ENCODE results near the gene PLCL2.

Gene PLCL2

DNA sequence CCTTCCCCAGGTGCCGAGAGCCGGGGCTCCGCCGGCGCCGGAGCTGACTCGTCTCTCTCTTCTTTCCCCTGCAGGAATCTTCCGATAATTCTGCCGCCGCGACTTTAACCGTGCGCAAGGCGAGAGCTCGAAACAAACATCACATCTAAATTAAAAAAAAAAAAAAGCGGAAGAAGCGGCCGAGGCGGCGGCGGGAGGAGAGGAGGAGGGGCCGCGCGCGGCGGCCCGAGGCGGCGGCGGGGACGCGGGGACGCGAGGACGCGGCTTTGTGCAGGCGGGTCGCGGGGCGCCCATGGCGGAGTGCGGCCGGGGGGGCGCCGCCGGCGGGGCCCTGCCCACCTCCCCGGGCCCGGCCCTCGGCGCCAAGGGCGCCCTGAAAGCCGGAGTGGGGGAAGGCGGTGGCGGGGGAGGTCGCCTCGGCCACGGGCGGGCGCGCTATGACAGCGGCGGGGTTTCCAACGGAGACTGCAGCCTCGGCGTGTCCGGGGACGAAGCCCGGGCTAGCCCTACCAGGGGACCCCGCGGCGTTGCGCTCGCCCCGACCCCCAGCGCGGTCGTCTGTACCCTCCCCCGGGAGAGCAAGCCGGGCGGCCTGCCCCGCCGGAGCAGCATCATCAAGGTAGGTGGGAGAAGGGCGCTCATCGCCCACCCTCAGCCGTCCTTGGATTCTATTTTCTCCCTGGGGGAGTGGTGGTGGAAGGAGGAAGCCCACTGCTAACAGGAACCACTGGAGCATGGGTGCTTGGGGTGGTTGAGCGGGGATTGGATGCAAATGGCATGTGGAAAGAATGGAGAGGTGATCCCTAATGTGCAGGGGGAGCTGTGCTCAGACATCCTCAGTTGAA is at the start of gene PLCL2:
TSS of gene PLCL2 (plus strand) at position 208 of the 845 bp plus-strand sequence. CDS start at position 293, 85 bp downstream.
- DNase-seq (ENCODE audit: low read depth, low spot score) = no peak
- POLR2A ChIA-PET = no interaction called here
- peak within 1 kb of the TSS; percentile 79 for H3K4me3 ChIP-seq (ENCODE audit: low read depth, low read length)
- no peak for TF ChIP-seq CTCF (IDR thresholded peaks at IDR 0.05; ENCODE audit: insufficient read depth, low read length, missing control alignments)
- CTCF ChIA-PET = interaction anchor here (0.9 to 2.3 kb wide), 10 partner anchors 9 to 284 kb away, joined by 3 to 28 read pairs (median 4); no protein-coding TSS in a partner anchor

GRCh38 chr3:16836505-16837237 is 48.1 kb upstream of the PLCL2 start:
- TF ChIP-seq CTCF (IDR thresholded peaks at IDR 0.05; ENCODE audit: insufficient read depth, low read length, missing control alignments) = no peak
- no peak for DNase-seq (ENCODE audit: low read depth, low spot score)
- ChIA-PET POLR2A (no interaction called here), CTCF (interaction anchor here (1.8 kb wide), 1 partner anchor 8 kb away, joined by 5 read pairs; no protein-coding TSS in a partner anchor)
- no peak overlapping the region for H3K4me3 ChIP-seq (ENCODE audit: low read depth, low read length)

- ChIA-PET CTCF (interaction anchor here (1.8 kb wide), 1 partner anchor 9 kb away, joined by 5 read pairs; no protein-coding TSS in a partner anchor), POLR2A (no interaction called here)
- TF ChIP-seq CTCF (IDR thresholded peaks at IDR 0.05; ENCODE audit: insufficient read depth, low read length, missing control alignments) = no peak
- DNase-seq (ENCODE audit: low read depth, low spot score) = no peak
- H3K4me3 ChIP-seq (ENCODE audit: low read depth, low read length) = no peak overlapping the region
Observed at GRCh38 chr3:16837602-16838001, 47.2 kb upstream of the PLCL2 start.

- no peak for DNase-seq (ENCODE audit: low read depth, low spot score)
- no peak for TF ChIP-seq CTCF (IDR thresholded peaks at IDR 0.05; ENCODE audit: insufficient read depth, low read length, missing control alignments)
- POLR2A ChIA-PET = no interaction called here
- no peak overlapping the region for H3K4me3 ChIP-seq (ENCODE audit: low read depth, low read length)
- CTCF ChIA-PET = interaction anchor here (1.8 kb wide), 1 partner anchor 10 kb away, joined by 5 read pairs; no protein-coding TSS in a partner anchor
Observed at GRCh38 chr3:16838561-16838960, 46.2 kb upstream of the PLCL2 start.

DNA sequence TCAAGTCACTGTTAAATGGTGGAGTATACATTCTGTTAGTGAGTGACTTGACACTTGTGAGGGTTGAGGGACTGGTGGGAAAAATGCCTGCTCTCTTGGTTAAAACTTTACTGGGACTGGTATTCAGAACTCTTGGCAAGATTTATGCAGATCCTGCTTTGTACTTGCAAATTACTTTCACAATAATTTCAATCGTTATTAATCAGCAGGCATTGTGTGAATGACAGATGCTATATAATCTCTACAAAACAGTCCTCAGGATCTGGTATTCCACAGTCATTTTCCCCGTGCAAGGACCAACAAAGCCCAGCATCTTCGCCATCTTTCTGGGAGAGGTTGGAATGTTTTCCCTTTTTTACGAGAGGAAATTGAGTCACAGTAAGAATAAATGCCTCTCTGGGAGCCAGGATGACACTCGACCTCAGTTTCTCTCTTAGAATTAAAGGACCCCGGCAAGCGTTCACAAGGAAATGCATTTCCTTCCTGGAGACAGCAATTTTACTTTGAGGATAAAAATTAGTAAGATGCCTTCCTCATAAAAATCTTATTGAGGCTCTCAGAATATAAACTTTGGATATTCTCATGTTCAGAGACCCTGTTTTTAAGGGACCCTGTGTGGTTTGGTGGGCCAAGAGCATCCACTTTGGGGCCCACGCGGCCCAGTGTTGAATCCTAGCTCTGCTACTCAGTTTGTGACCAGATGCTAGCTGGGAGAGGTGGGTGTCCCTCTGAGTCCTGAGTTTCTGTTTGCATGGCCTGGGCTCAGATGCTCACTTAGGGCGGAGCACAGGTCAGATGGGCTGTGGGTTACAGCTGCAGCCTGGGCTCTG is 45.3 kb upstream of the PLCL2 start:
- CTCF ChIA-PET = no interaction called here
- no peak for DNase-seq (ENCODE audit: low read depth, low spot score)
- TF ChIP-seq CTCF (IDR thresholded peaks at IDR 0.05; ENCODE audit: insufficient read depth, low read length, missing control alignments) = no peak

More for the DNA sequence above, 45.3 kb upstream of the PLCL2 start:
- H3K4me3 ChIP-seq (ENCODE audit: low read depth, low read length) = no peak overlapping the region
- POLR2A ChIA-PET = no interaction called here
